GM23338 (cell line): ENCODE measurements around the gene SMYD3. TPM values are rescaled to one million over a fixed set of nuclear protein-coding genes. Genes with fewer than 3 reads are reported as not detected.

Source experiments
- ATAC-seq: fragments of 200-7000 bp; cut with Tn5 transposase; 3 replicates; pipeline ENCODE4 v1.9.1; 2020
- DNase-seq: peaks from one replicate; pipeline ENCODE4 v3.0.0-alpha.2; 2015; ENCODE audit warnings: low spot score
- H2AFZ ChIP-seq: fragments of 200-600 bp; sonication (generic); 2 replicates; pipeline ENCODE4 v1.8.0; 2016; ENCODE audit warnings: antibody characterized with exemption, mild to moderate bottlenecking, moderate library complexity
- H3F3A ChIP-seq: fragments of 200-600 bp; sonication (generic); replicated peaks from 2 replicates; pipeline ENCODE4 v1.8.0; 2017; ENCODE audit warnings: antibody characterized with exemption, mixed run types, low read depth
- H3K27ac ChIP-seq: fragments of 200-600 bp; sonication (generic); 2 replicates; pipeline ENCODE4 v1.6.1; 2016; ENCODE audit warnings: low read depth
- H3K27me3 ChIP-seq: fragments of 200-600 bp; sonication (generic); 2 replicates; pipeline ENCODE4 v1.8.0; 2016; ENCODE audit warnings: mild to moderate bottlenecking, mixed run types, moderate library complexity; ENCODE audit not compliant: insufficient read depth
- H3K36me3 ChIP-seq: fragments of 200-600 bp; sonication (generic); 2 replicates; pipeline ENCODE4 v1.8.0; 2016; ENCODE audit warnings: mild to moderate bottlenecking; ENCODE audit not compliant: insufficient read depth
- H3K4me1 ChIP-seq: fragments of 200-600 bp; sonication (generic); 2 replicates; pipeline ENCODE4 v1.8.0; 2016; ENCODE audit warnings: mild to moderate bottlenecking, moderate library complexity; ENCODE audit not compliant: insufficient read depth
- H3K4me2 ChIP-seq: fragments of 200-600 bp; sonication (generic); 2 replicates; pipeline ENCODE4 v1.7.1; 2017; ENCODE audit warnings: mixed run types
- H3K4me3 ChIP-seq: fragments of 200-600 bp; sonication (generic); 2 replicates; pipeline ENCODE4 v1.6.1; 2016; ENCODE audit warnings: mixed run types
- H3K79me2 ChIP-seq: fragments of 200-600 bp; sonication (generic); replicated peaks from 2 replicates; pipeline ENCODE4 v1.8.0; 2017; ENCODE audit warnings: mild to moderate bottlenecking; ENCODE audit not compliant: insufficient read depth
- H3K9me2 ChIP-seq: fragments of 200-600 bp; sonication (generic); 2 replicates; pipeline ENCODE4 v1.8.0; 2017; ENCODE audit not compliant: insufficient read depth
- H4K20me1 ChIP-seq: fragments of 200-600 bp; sonication (generic); replicated peaks from 2 replicates; pipeline ENCODE4 v1.8.0; 2017; ENCODE audit warnings: mild to moderate bottlenecking; ENCODE audit not compliant: insufficient read depth
- H3K27ac Mint-ChIP-seq: 2 replicates; pipeline ENCODE4 v1.8.0; 2020; ENCODE audit warnings: inconsistent platforms, mild to moderate bottlenecking, moderate library complexity, mixed read lengths
- H3K27me3 Mint-ChIP-seq: 3 replicates; pipeline ENCODE4 v1.8.0; 2022; ENCODE audit warnings: low read depth, mild to moderate bottlenecking, moderate library complexity, mixed read lengths, inconsistent platforms; ENCODE audit not compliant: insufficient read depth, poor library complexity
- H3K36me3 Mint-ChIP-seq: 3 replicates; pipeline ENCODE4 v1.8.0; 2021; ENCODE audit warnings: low read depth, mild to moderate bottlenecking, inconsistent platforms, moderate library complexity, mixed read lengths
- H3K4me1 Mint-ChIP-seq: 3 replicates; pipeline ENCODE4 v1.8.0; 2020; ENCODE audit warnings: mild to moderate bottlenecking, inconsistent platforms, mixed read lengths
- H3K4me3 Mint-ChIP-seq: 3 replicates; pipeline ENCODE4 v1.8.0; 2021; ENCODE audit warnings: moderate library complexity, mild to moderate bottlenecking, inconsistent platforms, mixed read lengths
- H3K9me3 Mint-ChIP-seq: 3 replicates; pipeline ENCODE4 v1.8.0; 2020; ENCODE audit warnings: moderate library complexity, mild to moderate bottlenecking, inconsistent platforms, mixed read lengths
- CREB1 ChIP-seq: fragments of 250-450 bp; sonication (Bioruptor Pico); IDR thresholded peaks from 2 replicates; pipeline ENCODE4 v1.5.0; 2020; ENCODE audit warnings: low read depth, mild to moderate bottlenecking, moderate library complexity
- EZH2 ChIP-seq: fragments of 200-600 bp; sonication (generic); IDR thresholded peaks from one replicate; pipeline ENCODE4 v1.8.0; 2017; ENCODE audit warnings: antibody characterized with exemption, mild to moderate bottlenecking, low read depth; ENCODE audit not compliant: unreplicated experiment
- EZH2phosphoT487 ChIP-seq: fragments of 200-600 bp; sonication (generic); IDR thresholded peaks from one replicate; pipeline ENCODE4 v1.8.1; 2018; ENCODE audit warnings: antibody characterized with exemption; ENCODE audit not compliant: unreplicated experiment
- POLR2AphosphoS5 ChIP-seq: IDR thresholded peaks from 2 replicates; pipeline ENCODE4 v1.6.1; 2016; ENCODE audit warnings: antibody characterized with exemption, low read depth
- STAT1 ChIP-seq: IDR thresholded peaks from one replicate; pipeline ENCODE4 v1.6.1; 2016; ENCODE audit warnings: antibody characterized with exemption; ENCODE audit not compliant: unreplicated experiment
- ZNF114 ChIP-seq: fragments of 250-450 bp; sonication (Bioruptor Pico); IDR thresholded peaks from 2 replicates; pipeline ENCODE4 v1.5.0; 2020; ENCODE audit warnings: mild to moderate bottlenecking, moderate library complexity
- polyA plus RNA-seq: library from polyadenylated mRNA; unstranded; fragments of >200 nt; fragmentation: Nextera tagmentation; extraction: Ambion mirVana; gene quantifications from 2 replicates; pipeline ENCODE4 v1.2.1, GENCODE V29; 2016
- total RNA-seq: library from RNA; depleted of rRNA; stranded (reverse); fragments of >200 nt; shearing (Covaris generic); gene quantifications from 2 replicates; pipeline ENCODE4 v1.2.3, GENCODE V29; 2014
- TF ChIP-seq, protein P1 (sequence below): IDR thresholded peaks from one replicate; pipeline ENCODE4 v1.6.1; 2018; ENCODE audit warnings: antibody characterized with exemption; ENCODE audit not compliant: unreplicated experiment
- TF ChIP-seq, protein P2 (sequence below), 2 experiments: fragments of 200-600 bp in 1 of 2; sonication (generic) in 1 of 2; conservative IDR thresholded peaks; 2 replicates each; pipeline versions ENCODE4 v1.5.1 to v1.6.1; 2016 to 2017; ENCODE audit warnings: antibody characterized with exemption in 2 of 2, low read depth in 2 of 2, mild to moderate bottlenecking in 2 of 2, moderate library complexity in 1 of 2
- TF ChIP-seq, protein P3 (sequence below): fragments of 250-450 bp; sonication (Bioruptor Pico); IDR thresholded peaks from 2 replicates; pipeline ENCODE4 v1.5.0; 2020; ENCODE audit warnings: mild to moderate bottlenecking, moderate library complexity

SMYD3 gene
- total and polyA plus RNA-seq, 2 experiments from 2014 or later, result 31.8 to 34.4 TPM

DNA sequence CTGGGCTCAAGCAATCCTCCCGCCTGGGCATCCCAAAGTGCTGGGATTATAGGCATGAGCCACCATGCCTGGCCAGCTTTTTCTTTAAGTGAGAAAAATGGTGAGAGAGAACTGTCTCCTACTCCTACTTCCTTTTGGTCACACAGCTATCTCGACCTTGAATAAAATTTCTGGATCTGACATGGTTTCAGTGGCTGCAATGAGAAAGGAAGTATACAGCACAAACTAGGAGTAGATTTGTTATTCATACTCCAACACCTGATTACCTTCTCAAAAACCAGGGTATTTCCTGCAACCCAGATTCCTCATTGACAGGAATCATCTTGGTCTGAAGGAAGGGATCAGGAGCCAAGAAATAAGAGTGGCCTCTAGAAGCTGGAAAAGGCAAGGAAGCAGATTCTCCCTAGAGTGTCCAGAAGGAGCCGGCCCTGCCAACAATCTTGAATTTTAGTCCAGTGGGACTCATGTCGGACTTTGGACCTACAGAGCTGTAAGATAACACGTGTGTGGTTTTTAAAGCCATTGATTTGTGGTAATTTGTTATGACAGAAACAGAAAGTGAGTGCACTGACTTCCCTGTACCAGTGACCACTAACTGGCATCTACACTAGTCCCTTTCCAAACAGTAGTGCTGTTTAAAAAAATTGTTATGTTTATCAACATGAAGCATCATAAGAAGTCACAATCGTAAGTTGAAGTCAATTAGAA lies 516.6 kb downstream of the SMYD3 start:
- H2AFZ ChIP-seq, result no peak overlapping the region
- H3K79me2 ChIP-seq, result no peaks in the 10 kb centered on the region
- Mint-ChIP-seq H3K9me3 (no peaks in the 10 kb centered on the region), H3K27ac (no peak overlapping the region), H3K27me3 (peaks cover under 1% of the 10 kb centered on the region), H3K4me3 (no peak overlapping the region), H3K4me1 (peaks cover 2% of the 10 kb centered on the region; the same call in 2 of the 3 replicates), H3K36me3 (no peaks in the 10 kb centered on the region)
- no peak for ATAC-seq
- no peaks in the 10 kb centered on the region; the same call in 1 of the 2 replicates for H4K20me1 ChIP-seq
- no peaks in the 10 kb centered on the region for H3K27me3 ChIP-seq
- no peak overlapping the region for H3K4me2 ChIP-seq
- H3F3A ChIP-seq, result no peaks in the 10 kb centered on the region
- no peak overlapping the region for H3K4me3 ChIP-seq
- no peaks in the 10 kb centered on the region for H3K36me3 ChIP-seq
- H3K27ac ChIP-seq, result no peak overlapping the region
- no peaks in the 10 kb centered on the region for H3K4me1 ChIP-seq
- TF ChIP-seq, protein P1, sequence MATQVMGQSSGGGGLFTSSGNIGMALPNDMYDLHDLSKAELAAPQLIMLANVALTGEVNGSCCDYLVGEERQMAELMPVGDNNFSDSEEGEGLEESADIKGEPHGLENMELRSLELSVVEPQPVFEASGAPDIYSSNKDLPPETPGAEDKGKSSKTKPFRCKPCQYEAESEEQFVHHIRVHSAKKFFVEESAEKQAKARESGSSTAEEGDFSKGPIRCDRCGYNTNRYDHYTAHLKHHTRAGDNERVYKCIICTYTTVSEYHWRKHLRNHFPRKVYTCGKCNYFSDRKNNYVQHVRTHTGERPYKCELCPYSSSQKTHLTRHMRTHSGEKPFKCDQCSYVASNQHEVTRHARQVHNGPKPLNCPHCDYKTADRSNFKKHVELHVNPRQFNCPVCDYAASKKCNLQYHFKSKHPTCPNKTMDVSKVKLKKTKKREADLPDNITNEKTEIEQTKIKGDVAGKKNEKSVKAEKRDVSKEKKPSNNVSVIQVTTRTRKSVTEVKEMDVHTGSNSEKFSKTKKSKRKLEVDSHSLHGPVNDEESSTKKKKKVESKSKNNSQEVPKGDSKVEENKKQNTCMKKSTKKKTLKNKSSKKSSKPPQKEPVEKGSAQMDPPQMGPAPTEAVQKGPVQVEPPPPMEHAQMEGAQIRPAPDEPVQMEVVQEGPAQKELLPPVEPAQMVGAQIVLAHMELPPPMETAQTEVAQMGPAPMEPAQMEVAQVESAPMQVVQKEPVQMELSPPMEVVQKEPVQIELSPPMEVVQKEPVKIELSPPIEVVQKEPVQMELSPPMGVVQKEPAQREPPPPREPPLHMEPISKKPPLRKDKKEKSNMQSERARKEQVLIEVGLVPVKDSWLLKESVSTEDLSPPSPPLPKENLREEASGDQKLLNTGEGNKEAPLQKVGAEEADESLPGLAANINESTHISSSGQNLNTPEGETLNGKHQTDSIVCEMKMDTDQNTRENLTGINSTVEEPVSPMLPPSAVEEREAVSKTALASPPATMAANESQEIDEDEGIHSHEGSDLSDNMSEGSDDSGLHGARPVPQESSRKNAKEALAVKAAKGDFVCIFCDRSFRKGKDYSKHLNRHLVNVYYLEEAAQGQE, result no peak
- TF ChIP-seq CREB1 (no peak), EZH2 (no peak), STAT1 (no peak), ZNF114 (CRISPR knock-in tag) (no peak), EZH2phosphoT487 (no peak), POLR2AphosphoS5 (no peak)
- TF ChIP-seq, protein P2, sequence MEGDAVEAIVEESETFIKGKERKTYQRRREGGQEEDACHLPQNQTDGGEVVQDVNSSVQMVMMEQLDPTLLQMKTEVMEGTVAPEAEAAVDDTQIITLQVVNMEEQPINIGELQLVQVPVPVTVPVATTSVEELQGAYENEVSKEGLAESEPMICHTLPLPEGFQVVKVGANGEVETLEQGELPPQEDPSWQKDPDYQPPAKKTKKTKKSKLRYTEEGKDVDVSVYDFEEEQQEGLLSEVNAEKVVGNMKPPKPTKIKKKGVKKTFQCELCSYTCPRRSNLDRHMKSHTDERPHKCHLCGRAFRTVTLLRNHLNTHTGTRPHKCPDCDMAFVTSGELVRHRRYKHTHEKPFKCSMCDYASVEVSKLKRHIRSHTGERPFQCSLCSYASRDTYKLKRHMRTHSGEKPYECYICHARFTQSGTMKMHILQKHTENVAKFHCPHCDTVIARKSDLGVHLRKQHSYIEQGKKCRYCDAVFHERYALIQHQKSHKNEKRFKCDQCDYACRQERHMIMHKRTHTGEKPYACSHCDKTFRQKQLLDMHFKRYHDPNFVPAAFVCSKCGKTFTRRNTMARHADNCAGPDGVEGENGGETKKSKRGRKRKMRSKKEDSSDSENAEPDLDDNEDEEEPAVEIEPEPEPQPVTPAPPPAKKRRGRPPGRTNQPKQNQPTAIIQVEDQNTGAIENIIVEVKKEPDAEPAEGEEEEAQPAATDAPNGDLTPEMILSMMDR (conservative IDR thresholded peaks at IDR 0.05; ENCODE audit: low read depth in 2 of 2), result no peak
- TF ChIP-seq, protein P3, sequence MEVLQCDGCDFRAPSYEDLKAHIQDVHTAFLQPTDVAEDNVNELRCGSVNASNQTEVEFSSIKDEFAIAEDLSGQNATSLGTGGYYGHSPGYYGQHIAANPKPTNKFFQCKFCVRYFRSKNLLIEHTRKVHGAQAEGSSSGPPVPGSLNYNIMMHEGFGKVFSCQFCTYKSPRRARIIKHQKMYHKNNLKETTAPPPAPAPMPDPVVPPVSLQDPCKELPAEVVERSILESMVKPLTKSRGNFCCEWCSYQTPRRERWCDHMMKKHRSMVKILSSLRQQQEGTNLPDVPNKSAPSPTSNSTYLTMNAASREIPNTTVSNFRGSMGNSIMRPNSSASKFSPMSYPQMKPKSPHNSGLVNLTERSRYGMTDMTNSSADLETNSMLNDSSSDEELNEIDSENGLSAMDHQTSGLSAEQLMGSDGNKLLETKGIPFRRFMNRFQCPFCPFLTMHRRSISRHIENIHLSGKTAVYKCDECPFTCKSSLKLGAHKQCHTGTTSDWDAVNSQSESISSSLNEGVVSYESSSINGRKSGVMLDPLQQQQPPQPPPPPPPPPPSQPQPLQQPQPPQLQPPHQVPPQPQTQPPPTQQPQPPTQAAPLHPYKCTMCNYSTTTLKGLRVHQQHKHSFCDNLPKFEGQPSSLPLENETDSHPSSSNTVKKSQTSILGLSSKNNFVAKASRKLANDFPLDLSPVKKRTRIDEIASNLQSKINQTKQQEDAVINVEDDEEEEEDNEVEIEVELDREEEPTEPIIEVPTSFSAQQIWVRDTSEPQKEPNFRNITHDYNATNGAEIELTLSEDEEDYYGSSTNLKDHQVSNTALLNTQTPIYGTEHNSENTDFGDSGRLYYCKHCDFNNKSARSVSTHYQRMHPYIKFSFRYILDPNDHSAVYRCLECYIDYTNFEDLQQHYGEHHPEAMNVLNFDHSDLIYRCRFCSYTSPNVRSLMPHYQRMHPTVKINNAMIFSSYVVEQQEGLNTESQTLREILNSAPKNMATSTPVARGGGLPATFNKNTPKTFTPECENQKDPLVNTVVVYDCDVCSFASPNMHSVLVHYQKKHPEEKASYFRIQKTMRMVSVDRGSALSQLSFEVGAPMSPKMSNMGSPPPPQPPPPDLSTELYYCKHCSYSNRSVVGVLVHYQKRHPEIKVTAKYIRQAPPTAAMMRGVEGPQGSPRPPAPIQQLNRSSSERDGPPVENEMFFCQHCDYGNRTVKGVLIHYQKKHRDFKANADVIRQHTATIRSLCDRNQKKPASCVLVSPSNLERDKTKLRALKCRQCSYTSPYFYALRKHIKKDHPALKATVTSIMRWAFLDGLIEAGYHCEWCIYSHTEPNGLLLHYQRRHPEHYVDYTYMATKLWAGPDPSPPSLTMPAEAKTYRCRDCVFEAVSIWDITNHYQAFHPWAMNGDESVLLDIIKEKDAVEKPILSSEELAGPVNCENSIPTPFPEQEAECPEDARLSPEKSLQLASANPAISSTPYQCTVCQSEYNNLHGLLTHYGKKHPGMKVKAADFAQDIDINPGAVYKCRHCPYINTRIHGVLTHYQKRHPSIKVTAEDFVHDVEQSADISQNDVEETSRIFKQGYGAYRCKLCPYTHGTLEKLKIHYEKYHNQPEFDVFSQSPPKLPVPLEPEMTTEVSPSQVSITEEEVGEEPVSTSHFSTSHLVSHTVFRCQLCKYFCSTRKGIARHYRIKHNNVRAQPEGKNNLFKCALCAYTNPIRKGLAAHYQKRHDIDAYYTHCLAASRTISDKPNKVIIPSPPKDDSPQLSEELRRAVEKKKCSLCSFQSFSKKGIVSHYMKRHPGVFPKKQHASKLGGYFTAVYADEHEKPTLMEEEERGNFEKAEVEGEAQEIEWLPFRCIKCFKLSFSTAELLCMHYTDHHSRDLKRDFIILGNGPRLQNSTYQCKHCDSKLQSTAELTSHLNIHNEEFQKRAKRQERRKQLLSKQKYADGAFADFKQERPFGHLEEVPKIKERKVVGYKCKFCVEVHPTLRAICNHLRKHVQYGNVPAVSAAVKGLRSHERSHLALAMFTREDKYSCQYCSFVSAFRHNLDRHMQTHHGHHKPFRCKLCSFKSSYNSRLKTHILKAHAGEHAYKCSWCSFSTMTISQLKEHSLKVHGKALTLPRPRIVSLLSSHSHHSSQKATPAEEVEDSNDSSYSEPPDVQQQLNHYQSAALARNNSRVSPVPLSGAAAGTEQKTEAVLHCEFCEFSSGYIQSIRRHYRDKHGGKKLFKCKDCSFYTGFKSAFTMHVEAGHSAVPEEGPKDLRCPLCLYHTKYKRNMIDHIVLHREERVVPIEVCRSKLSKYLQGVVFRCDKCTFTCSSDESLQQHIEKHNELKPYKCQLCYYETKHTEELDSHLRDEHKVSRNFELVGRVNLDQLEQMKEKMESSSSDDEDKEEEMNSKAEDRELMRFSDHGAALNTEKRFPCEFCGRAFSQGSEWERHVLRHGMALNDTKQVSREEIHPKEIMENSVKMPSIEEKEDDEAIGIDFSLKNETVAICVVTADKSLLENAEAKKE (CRISPR knock-in tag), result no peak
- DNase-seq, result no peak
- 0 out of 2 replicates have a peak, but pooled peaks cover 3% of the 10 kb centered on the region for H3K9me2 ChIP-seq
